Subcutaneous adipose tissue (tissue), 4 donors: Measurements from ENCODE around the gene CHRND. TPM values are rescaled to one million over a fixed set of nuclear protein-coding genes. Genes with fewer than 3 reads are reported as not detected.

ENCODE experiments used
- total RNA-seq, 4 donors: library from RNA; depleted of rRNA; stranded (reverse); fragments of >200 nt; gene quantifications; one replicate each; pipeline ENCODE4 v1.1.0, GENCODE V29; 2016
- TF ChIP-seq, protein P1 (sequence below): fragments of 450-650 bp; IDR thresholded peaks from one replicate; pipeline ENCODE4 v1.5.1; 2016; ENCODE audit warnings: low read depth, mild to moderate bottlenecking, control low read depth, antibody characterized with exemption, moderate library complexity

CHRND gene
- total RNA-seq, 4 donors from 2014 or later = not detected

- TF ChIP-seq, protein P1, sequence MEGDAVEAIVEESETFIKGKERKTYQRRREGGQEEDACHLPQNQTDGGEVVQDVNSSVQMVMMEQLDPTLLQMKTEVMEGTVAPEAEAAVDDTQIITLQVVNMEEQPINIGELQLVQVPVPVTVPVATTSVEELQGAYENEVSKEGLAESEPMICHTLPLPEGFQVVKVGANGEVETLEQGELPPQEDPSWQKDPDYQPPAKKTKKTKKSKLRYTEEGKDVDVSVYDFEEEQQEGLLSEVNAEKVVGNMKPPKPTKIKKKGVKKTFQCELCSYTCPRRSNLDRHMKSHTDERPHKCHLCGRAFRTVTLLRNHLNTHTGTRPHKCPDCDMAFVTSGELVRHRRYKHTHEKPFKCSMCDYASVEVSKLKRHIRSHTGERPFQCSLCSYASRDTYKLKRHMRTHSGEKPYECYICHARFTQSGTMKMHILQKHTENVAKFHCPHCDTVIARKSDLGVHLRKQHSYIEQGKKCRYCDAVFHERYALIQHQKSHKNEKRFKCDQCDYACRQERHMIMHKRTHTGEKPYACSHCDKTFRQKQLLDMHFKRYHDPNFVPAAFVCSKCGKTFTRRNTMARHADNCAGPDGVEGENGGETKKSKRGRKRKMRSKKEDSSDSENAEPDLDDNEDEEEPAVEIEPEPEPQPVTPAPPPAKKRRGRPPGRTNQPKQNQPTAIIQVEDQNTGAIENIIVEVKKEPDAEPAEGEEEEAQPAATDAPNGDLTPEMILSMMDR = no peak
These were observed 4.9 kb upstream of the CHRND start for GRCh38 chr2:232521098-232521497.

GRCh38 chr2:232521959-232522622 lies 3.9 kb upstream of the CHRND start:
- TF ChIP-seq, protein P1 = no peak

- TF ChIP-seq, protein P1 = no peak
These were observed 3.1 kb upstream of the CHRND start for GRCh38 chr2:232522623-232523401.

GRCh38 chr2:232523402-232523681 lies 2.6 kb upstream of the CHRND start:
- TF ChIP-seq, protein P1 = no peak

- TF ChIP-seq, protein P1 = no peak
These were observed 2.0 kb upstream of the CHRND start for GRCh38 chr2:232523682-232524597.

- TF ChIP-seq, protein P1 = no peak
These were observed 1.2 kb upstream of the CHRND start for GRCh38 chr2:232524771-232525170.

GRCh38 chr2:232525199-232525598 lies 761 bp upstream of the CHRND start:
- TF ChIP-seq, protein P1 = no peak
